Measurements from ENCODE around the gene TAGLN2.

The TAGLN2 gene

DNA sequence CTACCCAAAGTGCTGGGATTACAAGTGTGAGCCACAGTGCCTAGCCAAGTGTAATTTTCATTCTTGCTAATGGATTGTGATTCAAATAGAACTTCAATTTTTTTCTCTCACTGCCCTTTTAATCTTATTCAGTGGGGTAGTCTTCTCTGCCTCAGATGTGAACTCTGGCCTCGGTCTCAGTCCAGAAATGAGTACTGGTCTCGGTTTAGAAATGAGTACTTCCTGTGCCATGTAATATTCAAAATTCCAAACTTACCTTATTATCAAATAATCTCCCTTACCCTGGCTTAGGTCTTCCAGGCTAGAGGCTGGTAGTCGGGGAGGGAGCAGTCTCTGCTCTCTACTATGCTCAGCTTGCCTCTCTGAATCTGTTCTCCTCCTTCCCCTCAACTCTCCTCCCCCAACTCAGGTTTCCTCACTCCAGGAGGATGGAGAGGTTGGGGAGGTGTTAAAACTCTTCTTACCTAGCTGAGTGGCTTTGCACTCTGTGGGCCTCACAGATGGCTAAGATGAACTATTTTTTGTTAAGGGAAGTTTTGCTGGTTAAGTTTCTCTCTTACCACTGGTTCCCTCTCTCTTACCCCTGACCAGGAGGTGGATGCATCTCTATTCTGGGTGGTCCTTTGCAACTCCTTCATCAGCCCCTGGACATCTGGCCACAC is 33.5 kb upstream of the TAGLN2 start:
- TF ChIP-seq, protein P1, sequence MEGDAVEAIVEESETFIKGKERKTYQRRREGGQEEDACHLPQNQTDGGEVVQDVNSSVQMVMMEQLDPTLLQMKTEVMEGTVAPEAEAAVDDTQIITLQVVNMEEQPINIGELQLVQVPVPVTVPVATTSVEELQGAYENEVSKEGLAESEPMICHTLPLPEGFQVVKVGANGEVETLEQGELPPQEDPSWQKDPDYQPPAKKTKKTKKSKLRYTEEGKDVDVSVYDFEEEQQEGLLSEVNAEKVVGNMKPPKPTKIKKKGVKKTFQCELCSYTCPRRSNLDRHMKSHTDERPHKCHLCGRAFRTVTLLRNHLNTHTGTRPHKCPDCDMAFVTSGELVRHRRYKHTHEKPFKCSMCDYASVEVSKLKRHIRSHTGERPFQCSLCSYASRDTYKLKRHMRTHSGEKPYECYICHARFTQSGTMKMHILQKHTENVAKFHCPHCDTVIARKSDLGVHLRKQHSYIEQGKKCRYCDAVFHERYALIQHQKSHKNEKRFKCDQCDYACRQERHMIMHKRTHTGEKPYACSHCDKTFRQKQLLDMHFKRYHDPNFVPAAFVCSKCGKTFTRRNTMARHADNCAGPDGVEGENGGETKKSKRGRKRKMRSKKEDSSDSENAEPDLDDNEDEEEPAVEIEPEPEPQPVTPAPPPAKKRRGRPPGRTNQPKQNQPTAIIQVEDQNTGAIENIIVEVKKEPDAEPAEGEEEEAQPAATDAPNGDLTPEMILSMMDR (IDR thresholded peaks at IDR 0.05; ENCODE audit: low read depth, low read length, missing control alignments) = no peak
- no peak for DNase-seq (ENCODE audit: extremely low read depth, low read depth)
- H3K4me3 ChIP-seq (replicated peaks; ENCODE audit: low read depth, low read length) = no peak overlapping the region

DNA sequence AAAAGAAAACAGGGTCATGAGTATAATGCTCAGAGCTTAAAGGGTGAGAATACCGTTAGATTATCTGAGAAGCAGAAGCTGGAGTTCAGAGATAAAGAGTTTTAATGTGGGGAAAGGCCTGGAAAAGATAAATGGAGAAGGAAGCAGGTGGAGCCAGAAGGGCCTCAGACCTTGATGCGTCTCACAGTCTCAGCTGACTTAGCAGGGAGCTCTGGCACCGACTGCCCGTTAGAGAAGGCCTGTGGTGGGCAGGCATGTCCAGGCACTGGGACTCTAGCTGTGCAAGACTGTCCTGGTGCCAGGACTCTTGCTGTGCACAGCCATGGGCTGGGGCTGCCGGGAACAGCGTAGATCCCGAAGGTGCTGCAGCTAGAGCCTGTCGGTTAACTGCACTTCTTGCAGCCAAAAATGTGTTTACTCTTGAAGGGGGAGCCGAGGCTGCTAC is 32.5 kb upstream of the TAGLN2 start:
- H3K4me3 ChIP-seq (replicated peaks; ENCODE audit: low read depth, low read length) = no peak overlapping the region
- DNase-seq (ENCODE audit: extremely low read depth, low read depth) = no peak
- TF ChIP-seq, protein P1 (IDR thresholded peaks at IDR 0.05; ENCODE audit: low read depth, low read length, missing control alignments) = no peak

DNA sequence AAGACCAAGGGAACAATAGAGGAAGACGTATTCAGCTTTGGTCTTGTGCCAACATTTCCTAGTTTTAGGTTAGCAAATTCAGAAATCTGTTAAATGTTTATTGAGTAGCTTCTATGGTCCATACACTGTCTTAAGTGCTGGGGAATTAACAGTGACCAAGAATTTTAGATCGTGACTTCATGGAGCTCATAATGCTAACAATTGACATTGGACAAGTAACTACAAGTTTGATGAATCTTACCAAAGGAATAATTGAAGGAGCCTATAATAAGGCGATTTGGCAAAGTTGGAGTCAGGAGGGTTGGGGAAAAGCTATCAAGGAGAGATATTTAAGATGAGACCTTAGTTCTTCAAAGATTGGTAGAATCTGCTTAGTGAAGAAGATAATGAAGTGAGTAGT is 30.1 kb upstream of the TAGLN2 start:
- no peak for DNase-seq (ENCODE audit: extremely low read depth, low read depth)
- TF ChIP-seq, protein P1 (IDR thresholded peaks at IDR 0.05; ENCODE audit: low read depth, low read length, missing control alignments) = no peak
- H3K4me3 ChIP-seq (replicated peaks; ENCODE audit: low read depth, low read length) = no peak overlapping the region

DNA sequence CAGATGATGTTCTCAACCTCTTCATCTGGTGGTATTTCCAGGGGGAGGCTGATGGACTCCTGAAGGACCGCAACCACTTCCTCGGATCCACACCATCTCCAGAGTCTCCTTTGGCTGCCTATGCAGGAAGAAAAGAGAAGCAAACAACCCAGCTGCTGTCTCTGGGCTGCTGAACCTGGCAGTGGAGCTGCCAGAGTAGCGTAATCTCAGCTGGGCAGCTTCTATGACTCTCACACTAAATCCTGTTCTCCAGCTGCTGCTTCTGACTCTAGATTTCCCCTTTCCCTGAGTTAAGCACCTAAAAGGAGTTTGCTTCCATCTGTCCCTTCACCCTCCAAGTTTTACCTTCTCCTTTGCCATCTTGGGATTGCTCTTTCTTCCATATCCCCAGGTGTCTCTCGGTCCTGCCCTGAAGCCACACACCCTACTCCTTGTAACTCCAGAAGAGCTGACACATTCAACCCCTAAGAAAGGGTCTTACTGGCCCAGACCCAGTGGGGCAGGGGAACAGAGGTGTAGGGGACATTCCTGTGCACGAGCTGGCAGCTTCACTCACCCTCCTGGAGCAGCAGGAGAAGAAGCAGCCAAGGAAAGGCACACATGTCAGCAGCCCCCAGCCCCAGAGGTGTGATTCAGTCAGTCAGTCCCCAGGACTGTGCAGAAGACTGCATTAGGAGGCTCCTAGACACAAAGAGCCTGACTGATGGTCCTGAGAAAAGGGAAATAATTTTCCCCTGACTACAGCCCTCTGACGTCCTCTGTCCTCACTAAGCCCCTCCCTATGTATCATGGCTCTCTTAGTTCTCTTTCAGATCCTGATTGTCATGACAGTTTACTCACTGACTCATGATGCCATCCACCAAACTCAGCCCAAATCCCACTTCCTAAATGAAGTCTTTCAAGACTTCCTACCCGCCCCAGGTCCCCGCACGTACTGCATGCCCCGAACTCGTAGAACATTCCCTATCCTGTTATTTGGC is 28.5 kb upstream of the TAGLN2 start, which contains the start of gene SLAMF9:
Gene SLAMF9 (minus strand): TSS at position 702 of the 980 bp plus-strand sequence. CDS start 100 bp downstream, at position 602.
- TF ChIP-seq, protein P1 (IDR thresholded peaks at IDR 0.05; ENCODE audit: low read depth, low read length, missing control alignments) = no peak
- no peak within 1 kb of the TSS for H3K4me3 ChIP-seq (replicated peaks; ENCODE audit: low read depth, low read length)
- no peak for DNase-seq (ENCODE audit: extremely low read depth, low read depth)

DNA sequence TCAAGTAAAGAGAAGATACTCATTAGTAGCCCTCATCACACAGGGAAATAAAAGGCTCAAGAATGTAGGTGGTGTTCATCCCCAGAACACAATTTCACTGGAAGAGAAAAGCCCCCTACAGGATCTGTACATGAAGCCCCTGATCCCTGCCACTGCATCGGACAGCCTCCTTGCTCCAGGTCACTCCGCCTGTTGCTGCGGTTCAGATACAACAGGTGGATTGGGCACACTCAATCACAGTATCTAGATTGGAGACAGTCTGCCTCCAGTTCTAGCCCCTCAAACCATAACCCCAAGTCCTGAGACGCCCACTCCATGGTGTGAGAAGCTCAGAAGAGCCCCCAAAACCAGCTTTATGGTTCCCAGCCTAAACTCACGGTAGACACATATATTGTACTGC is 27.6 kb upstream of the TAGLN2 start:
- TF ChIP-seq, protein P1 (IDR thresholded peaks at IDR 0.05; ENCODE audit: low read depth, low read length, missing control alignments) = no peak
- H3K4me3 ChIP-seq (replicated peaks; ENCODE audit: low read depth, low read length) = no peak overlapping the region
- no peak for DNase-seq (ENCODE audit: extremely low read depth, low read depth)

DNA sequence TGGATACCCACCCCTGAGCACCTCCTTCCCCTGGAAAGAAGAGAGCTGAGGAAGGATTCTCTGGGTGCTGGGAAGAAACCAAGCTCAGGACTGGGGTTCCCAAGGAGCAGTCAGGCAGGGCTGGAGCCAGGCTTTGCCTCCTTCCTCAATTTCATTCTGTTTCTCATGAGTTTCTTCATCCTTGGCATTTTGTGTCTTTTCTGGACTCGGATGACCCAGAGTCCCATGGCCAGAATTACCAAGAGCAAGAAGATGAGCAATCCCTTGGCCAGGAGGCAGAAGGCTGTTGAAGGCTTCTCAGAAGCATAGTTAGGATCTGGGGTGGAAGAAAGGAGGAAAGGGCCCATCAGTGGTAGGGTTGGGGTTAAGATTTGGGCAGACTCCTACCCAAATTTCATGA is 26.2 kb upstream of the TAGLN2 start:
- TF ChIP-seq, protein P1 (IDR thresholded peaks at IDR 0.05; ENCODE audit: low read depth, low read length, missing control alignments) = no peak
- H3K4me3 ChIP-seq (replicated peaks; ENCODE audit: low read depth, low read length) = no peak overlapping the region
- DNase-seq (ENCODE audit: extremely low read depth, low read depth) = no peak
